NCI-H774 (cell line): Measurements from ENCODE around the gene PTPN21.

Experiments used
- DNase-seq: peaks from one replicate; lab custom pipeline; 2025; lab: John Stamatoyannopoulos, UW

Gene PTPN21

GRCh38 chr14:88504602-88505001 is 50.2 kb downstream of the PTPN21 start:
- no peak for DNase-seq

- DNase-seq = no peak
Measured at GRCh38 chr14:88503754-88504406, 50.9 kb downstream of the PTPN21 start.

GRCh38 chr14:88502740-88503139 is 52.1 kb downstream of the PTPN21 start:
- DNase-seq = no peak

- DNase-seq = no peak
Measured at GRCh38 chr14:88500611-88501010, 54.2 kb downstream of the PTPN21 start.

GRCh38 chr14:88499225-88499624 is 55.6 kb downstream of the PTPN21 start:
- DNase-seq = no peak

GRCh38 chr14:88496414-88496813 is 58.4 kb downstream of the PTPN21 start:
- no peak for DNase-seq

GRCh38 chr14:88493392-88494185 is 61.2 kb downstream of the PTPN21 start:
- no peak for DNase-seq

- peak; percentile 60 for DNase-seq
Measured at GRCh38 chr14:88492272-88493089, 62.3 kb downstream of the PTPN21 start.

GRCh38 chr14:88490168-88490567 is 64.6 kb downstream of the PTPN21 start:
- no peak for DNase-seq

- no peak for DNase-seq
Measured at GRCh38 chr14:88488897-88489296, 65.9 kb downstream of the PTPN21 start.

GRCh38 chr14:88488081-88488480 is 66.7 kb downstream of the PTPN21 start:
- no peak for DNase-seq

- DNase-seq = no peak
Measured at GRCh38 chr14:88482524-88482923, 72.3 kb downstream of the PTPN21 start.

- no peak for DNase-seq
Measured at GRCh38 chr14:88481794-88482193, 73.0 kb downstream of the PTPN21 start.

GRCh38 chr14:88481059-88481458 is 73.7 kb downstream of the PTPN21 start:
- DNase-seq = no peak

- DNase-seq = no peak
Measured at GRCh38 chr14:88479574-88479987, 75.2 kb downstream of the PTPN21 start.

GRCh38 chr14:88478931-88479330 is 75.9 kb downstream of the PTPN21 start:
- no peak for DNase-seq

GRCh38 chr14:88477513-88478250 is 77.1 kb downstream of the PTPN21 start:
- no peak for DNase-seq

GRCh38 chr14:88476825-88477224 is 78.0 kb downstream of the PTPN21 start:
- DNase-seq = no peak

GRCh38 chr14:88476214-88476774 is 78.5 kb downstream of the PTPN21 start:
- DNase-seq = no peak

GRCh38 chr14:88473791-88474190 is 81.0 kb downstream of the PTPN21 start:
- no peak for DNase-seq

GRCh38 chr14:88470542-88471440 is 84.0 kb downstream of the PTPN21 start:
- DNase-seq = no peak
